ENCODE results near the gene ACOX2. TPM values are rescaled to one million over a fixed set of nuclear protein-coding genes. Genes with fewer than 3 reads are reported as not detected.
A peak's percentile ranks its signal among the peaks of the same experiment; 100 is the strongest.

Gene ACOX2
- total and polyA plus RNA-seq, 4 donors: 5.3 to 24.4 (median 11.6) TPM

GRCh38 chr3:58491506-58492402 lies 45.2 kb downstream of the ACOX2 start, which contains the start of gene KCTD6:
KCTD6 (plus strand) TSS chr3:58492096; CDS start chr3:58498756, 6,660 bp downstream.
- H3K4me1 ChIP-seq (ENCODE audit: control insufficient read depth in 5 of 5, insufficient read depth in 5 of 5, low read length in 5 of 5): peaks cover 5 to 49% (median 14%) of the 10 kb centered on the region in 5 donors
- H3K4me3 ChIP-seq: peak within 1 kb of the TSS; percentile 76
- H3K27ac ChIP-seq (ENCODE audit: low read depth in 1 of 2, low read length in 1 of 2): peak within 1 kb of the TSS; percentile 75 to 98
- H3K9ac ChIP-seq (ENCODE audit: insufficient read depth in 1 of 2, low read length in 2 of 2): peak within 1 kb of the TSS in 1 of 2 donors; percentile 45
- 1% methylated on average over 66 to 104 of the region's 104 CpGs for WGBS, 2 donors
- H3K9me3 ChIP-seq (ENCODE audit: control insufficient read depth in 4 of 4, insufficient read depth in 3 of 4, low read length in 3 of 4): no peaks in the 10 kb centered on the region
- no peaks in the 10 kb centered on the region for H3K36me3 ChIP-seq (ENCODE audit: control insufficient read depth in 4 of 4, insufficient read depth in 4 of 4, low read length in 4 of 4)
- TF ChIP-seq CTCF (IDR thresholded peaks at IDR 0.05; ENCODE audit: control extremely low read depth, extremely low read depth): peak; percentile 80
- peak; percentile 96 to 99 (median 97) for DNase-seq
- peak; percentile 94 for ATAC-seq (ENCODE audit: insufficient read depth, low FRiP score)
- no peaks in the 10 kb centered on the region for H3K27me3 ChIP-seq (ENCODE audit: control insufficient read depth in 3 of 3, insufficient read depth in 3 of 3, low read length in 2 of 3)

GRCh38 chr3:58490860-58491501 lies 46.0 kb downstream of the ACOX2 start:
- Histone ChIP-seq H3K36me3 (ENCODE audit: control insufficient read depth in 4 of 4, insufficient read depth in 4 of 4, low read length in 4 of 4) (no peaks in the 10 kb centered on the region), H3K4me3 (no peak overlapping the region), H3K4me1 (ENCODE audit: control insufficient read depth in 5 of 5, insufficient read depth in 5 of 5, low read length in 5 of 5) (peaks cover 5 to 42% (median 14%) of the 10 kb centered on the region in 5 donors), H3K9ac (ENCODE audit: insufficient read depth in 1 of 2, low read length in 2 of 2) (no peak overlapping the region), H3K27ac (ENCODE audit: low read depth in 1 of 2, low read length in 1 of 2) (peak overlapping the region; percentile 71 to 72), H3K27me3 (ENCODE audit: control insufficient read depth in 3 of 3, insufficient read depth in 3 of 3, low read length in 2 of 3) (no peaks in the 10 kb centered on the region), H3K9me3 (ENCODE audit: control insufficient read depth in 4 of 4, insufficient read depth in 3 of 4, low read length in 3 of 4) (no peaks in the 10 kb centered on the region)
- 77 to 85% methylated on average over 17 to 19 of the region's 19 CpGs for WGBS, 2 donors
- no peak for DNase-seq
- TF ChIP-seq CTCF (IDR thresholded peaks at IDR 0.05; ENCODE audit: control extremely low read depth, extremely low read depth): no peak
- ATAC-seq (ENCODE audit: insufficient read depth, low FRiP score): no peak

- TF ChIP-seq CTCF (IDR thresholded peaks at IDR 0.05; ENCODE audit: control extremely low read depth, extremely low read depth): no peak
- H3K9ac ChIP-seq (ENCODE audit: insufficient read depth in 1 of 2, low read length in 2 of 2): no peak overlapping the region
- peaks cover 5 to 21% (median 11%) of the 10 kb centered on the region in 5 donors for H3K4me1 ChIP-seq (ENCODE audit: control insufficient read depth in 5 of 5, insufficient read depth in 5 of 5, low read length in 5 of 5)
- no peak overlapping the region for H3K4me3 ChIP-seq
- DNase-seq: no peak
- no peak for ATAC-seq (ENCODE audit: insufficient read depth, low FRiP score)
- no peaks in the 10 kb centered on the region for H3K27me3 ChIP-seq (ENCODE audit: control insufficient read depth in 3 of 3, insufficient read depth in 3 of 3, low read length in 2 of 3)
- no peaks in the 10 kb centered on the region for H3K9me3 ChIP-seq (ENCODE audit: control insufficient read depth in 4 of 4, insufficient read depth in 3 of 4, low read length in 3 of 4)
- no peak overlapping the region for H3K27ac ChIP-seq (ENCODE audit: low read depth in 1 of 2, low read length in 1 of 2)
- 34 to 59% methylated on average over 2 of the region's 2 CpGs for WGBS, 2 donors
- no peaks in the 10 kb centered on the region for H3K36me3 ChIP-seq (ENCODE audit: control insufficient read depth in 4 of 4, insufficient read depth in 4 of 4, low read length in 4 of 4)
Observed at GRCh38 chr3:58488967-58489366, 48.0 kb downstream of the ACOX2 start.
